HG02981 (cell line): ENCODE results near the gene LRRC59.

Experiments used
- ATAC-seq: cut with Tn5 transposase; IDR thresholded peaks from one replicate; pipeline ENCODE4 v1.9.1; 2021; ENCODE audit warnings: mild to moderate bottlenecking, moderate library complexity; ENCODE audit not compliant: unreplicated experiment

Gene LRRC59

DNA sequence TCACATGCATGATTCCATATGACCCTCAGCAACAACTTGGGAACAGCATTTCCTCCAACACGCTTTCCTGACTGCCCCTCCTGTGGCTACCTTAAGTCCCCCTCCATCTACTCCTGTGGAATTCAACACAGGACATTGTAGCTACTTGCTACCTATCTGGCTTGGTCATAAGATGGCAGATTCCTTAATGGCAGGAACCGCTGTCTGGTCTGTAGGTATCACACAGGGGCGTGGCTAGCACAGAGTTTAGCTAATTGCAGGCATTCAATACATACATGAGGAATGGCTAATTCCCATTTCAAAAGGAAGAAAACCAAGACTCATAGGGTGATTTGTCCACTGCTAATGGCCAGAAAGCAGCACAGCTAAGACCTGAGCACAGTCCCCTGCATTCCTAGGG lies 8.6 kb downstream of the LRRC59 start:
- ATAC-seq = no peak

- no peak for ATAC-seq
Observed at GRCh38 chr17:50386510-50386909, 10.8 kb downstream of the LRRC59 start.

DNA sequence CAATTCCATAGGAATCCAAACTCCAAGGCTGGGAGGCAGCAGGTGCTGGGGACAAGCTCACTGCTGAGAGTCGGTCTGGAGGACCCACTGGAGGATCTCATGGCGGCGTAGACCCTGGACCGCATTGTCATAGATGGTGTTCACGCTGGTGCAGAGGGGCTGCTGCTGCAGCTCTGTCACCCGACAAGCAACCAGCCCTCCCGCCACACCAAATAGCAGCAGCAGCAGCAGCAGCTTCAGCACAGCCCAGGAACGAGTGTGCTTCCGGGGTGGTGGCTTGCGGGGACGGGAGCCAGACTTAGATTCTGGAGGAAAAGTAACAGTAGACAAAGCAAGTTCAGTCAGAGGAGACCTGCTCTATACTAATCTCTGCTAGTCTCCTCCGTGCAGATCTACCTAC lies 14.4 kb downstream of the LRRC59 start:
- no peak for ATAC-seq

DNA sequence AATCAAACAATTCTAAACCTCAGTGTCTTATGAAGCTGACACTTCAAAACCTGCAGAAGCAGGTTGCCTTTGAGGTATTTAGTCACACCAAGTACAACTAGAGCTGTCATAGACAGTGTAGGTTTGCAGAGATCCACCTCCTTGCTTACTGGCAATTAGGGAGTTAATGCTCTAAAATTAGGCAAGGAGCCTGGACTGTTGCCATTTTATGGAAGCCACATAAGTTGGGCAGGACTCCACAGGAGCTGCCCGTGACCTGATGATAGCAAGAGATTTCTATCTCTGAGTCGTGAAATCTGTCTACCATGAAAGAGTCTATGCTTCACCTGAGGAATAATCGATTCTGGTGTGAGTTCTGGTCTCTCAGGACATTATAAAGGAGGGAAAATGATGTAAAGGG lies 15.4 kb downstream of the LRRC59 start:
- ATAC-seq = no peak

- no peak for ATAC-seq
Observed at GRCh38 chr17:50381260-50381815, 16.0 kb downstream of the LRRC59 start.

- no peak for ATAC-seq
Observed at GRCh38 chr17:50380369-50381259, 16.7 kb downstream of the LRRC59 start.

- no peak for ATAC-seq
Observed at GRCh38 chr17:50379351-50380132, 17.8 kb downstream of the LRRC59 start.

- ATAC-seq = no peak
Observed at GRCh38 chr17:50375858-50376538, 21.3 kb downstream of the LRRC59 start.

DNA sequence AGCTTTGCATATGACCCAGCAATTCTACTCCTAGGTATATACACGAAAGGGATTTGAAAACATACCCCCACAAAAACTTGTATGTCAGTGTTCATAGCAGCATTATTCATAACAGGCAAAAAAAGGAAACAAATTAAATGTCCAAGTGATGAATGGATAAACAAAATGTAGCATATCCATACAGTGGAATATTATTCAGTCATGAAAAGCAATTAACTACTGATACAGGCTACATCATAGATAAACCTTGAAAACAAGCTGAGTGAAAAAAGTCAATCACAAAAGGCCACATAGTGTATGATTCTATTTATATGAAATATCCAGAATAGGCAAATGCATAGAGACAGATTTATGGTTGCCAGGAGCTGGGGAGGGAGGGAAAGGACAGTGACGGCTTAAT lies 23.6 kb downstream of the LRRC59 start:
- no peak for ATAC-seq

DNA sequence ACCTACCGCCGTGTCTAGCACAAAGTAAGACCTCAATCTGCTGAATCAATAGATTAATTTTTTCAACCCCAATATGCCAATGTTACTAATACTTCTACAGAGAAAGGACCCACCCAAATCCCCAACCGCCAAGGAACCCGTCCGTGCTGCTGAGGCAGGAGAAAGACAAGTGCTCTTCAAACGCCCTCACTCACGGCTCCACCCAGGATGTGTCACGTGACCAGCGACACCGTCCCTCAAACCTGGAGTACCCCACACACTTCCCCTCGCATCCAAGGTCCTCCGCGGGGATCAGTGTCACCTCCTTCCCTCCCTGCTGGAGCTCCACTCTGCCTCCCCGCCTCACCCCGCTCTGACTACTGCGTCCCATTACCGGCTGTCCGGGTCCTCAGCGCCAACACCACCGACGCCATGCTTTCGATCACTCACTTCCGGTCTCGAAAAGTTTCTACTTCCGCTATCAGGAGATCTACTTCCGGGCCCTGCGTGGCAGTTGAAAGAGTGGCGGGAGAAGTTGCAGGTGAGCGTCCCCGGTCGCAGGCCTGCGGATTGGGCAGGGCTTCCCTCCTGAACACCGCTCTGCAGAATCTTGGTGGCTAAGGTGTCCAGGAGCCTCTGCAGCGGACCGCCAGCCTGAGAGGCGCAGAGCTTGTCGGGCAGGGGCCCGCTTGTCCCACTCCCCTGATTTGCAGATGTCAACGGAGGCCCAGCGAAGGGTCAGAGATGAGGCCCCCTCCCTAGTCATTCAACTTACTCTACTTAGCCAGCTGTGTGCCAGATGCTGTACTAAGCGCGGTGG lies 24.4 kb downstream of the LRRC59 start, which contains the start of the genes EME1 and MRPL27:
EME1 (plus strand) TSS at position 472 of the 799 bp plus-strand sequence. CDS start 1,980 bp downstream, outside the sequence.
MRPL27 (minus strand) TSS at position 427 of the 799 bp plus-strand sequence; CDS start at position 413, 14 bp downstream.
- ATAC-seq = peak; percentile 90

GRCh38 chr17:50372222-50372757 lies 25.0 kb downstream of the LRRC59 start:
- peak; percentile 6 for ATAC-seq

GRCh38 chr17:50371526-50371925 lies 25.8 kb downstream of the LRRC59 start:
- no peak for ATAC-seq

DNA sequence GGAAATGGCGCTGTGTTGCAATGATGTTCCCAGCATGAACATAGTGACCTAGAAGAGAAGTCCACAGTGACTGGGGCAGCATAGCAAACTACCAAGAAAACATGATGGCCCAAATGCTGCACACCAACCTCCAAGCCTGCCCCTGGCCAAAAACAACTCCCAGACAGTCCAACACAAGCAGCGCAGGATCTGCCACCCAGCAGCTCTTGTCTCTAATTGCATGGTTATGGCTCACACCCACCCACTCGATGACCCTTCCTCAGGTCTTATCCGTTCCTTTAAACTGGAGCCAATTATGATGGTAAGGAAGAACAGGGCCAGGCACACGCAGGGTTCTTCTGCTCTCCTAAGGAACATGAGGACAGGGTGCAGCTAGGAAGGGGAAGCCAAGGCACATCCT lies 27.3 kb downstream of the LRRC59 start:
- no peak for ATAC-seq

GRCh38 chr17:50367401-50367800 lies 29.9 kb downstream of the LRRC59 start:
- no peak for ATAC-seq

DNA sequence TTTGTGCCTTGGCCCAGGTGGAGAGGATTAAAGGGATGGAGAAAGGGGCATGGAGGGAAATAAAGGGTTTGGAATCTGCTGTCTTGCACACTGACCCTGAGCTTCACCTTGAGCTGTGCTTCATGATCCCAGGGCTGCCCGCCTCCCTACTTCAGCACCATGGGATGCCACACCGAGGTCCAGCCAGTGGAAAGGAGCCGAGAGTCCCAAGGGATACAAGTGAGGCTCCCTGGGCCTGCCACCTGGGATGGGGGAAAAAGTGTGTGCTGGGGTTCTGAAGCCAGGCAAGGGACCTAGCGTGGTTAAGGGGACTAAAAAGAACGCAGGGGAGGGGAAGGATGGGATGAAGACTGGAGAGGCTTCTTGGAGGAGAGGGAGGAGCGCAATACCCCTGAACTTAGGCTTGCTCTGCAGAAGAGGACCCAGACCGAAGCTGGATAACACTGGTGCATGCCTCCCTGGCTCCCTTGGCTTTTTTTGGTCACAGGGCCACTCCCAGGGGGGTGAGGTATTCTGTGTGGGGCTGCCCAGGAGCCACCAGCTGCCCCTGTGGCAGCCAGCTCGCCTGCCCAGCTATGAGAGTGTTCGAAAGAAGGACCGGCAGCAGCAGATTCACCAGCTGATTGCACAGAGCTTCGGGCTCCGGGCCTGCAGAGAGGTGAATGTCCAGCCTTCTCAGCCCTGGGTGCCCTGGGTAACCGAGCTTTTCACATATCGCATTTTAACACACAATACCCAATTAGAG lies 31.5 kb downstream of the LRRC59 start:
- no peak for ATAC-seq

GRCh38 chr17:50365165-50365564 lies 32.2 kb downstream of the LRRC59 start:
- ATAC-seq = no peak

- ATAC-seq = no peak
Observed at GRCh38 chr17:50364715-50365114, 32.6 kb downstream of the LRRC59 start.

DNA sequence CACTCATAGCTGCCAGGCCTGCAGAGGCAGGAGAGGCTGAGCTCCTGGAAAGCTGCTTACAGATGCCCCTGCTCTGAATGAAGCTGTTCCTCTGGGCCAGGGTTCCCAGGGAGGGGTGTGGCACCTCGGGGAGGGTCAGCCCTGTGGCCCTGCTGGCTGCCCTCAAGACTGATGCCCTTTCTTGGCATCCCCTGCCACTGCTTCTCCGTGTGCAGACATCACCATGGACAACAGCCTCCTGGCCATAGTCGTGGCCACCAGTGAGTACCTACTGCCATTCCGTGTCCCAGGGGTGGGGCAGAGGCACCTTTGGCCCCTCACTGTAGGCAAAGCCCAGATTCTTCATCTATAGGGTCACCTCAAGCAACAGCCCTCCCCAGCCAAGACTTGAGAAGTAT lies 33.3 kb downstream of the LRRC59 start:
- no peak for ATAC-seq
